K562 (cell line): ENCODE results near the gene PCDHGA7. TPM values are rescaled to one million over a fixed set of nuclear protein-coding genes. Genes with fewer than 3 reads are reported as not detected.

Experiments used
- ATAC-seq: fragments of 200-7000 bp; cut with Tn5 transposase; 3 replicates; pipeline ENCODE4 v1.9.1; 2020; ENCODE audit warnings: moderate library complexity
- BruUV-seq: library from RNA; stranded (reverse); fragments of 400-500 nt; replicated peaks from 2 replicates; lab custom pipeline; 2021; lab: Mats Ljungman, UMichigan
- CTCF ChIA-PET: fragments of 300-600 bp; formaldehyde crosslinking; extraction: SDS; loops from one replicate; lab custom pipeline; 2021; ENCODE audit warnings: low intra/inter-chr PET ratio; lab: Yijun Ruan, JAX
- POLR2A ChIA-PET: fragments of 300-600, 350-650 bp; sonication (Branson Sonifier 250); formaldehyde crosslinking; extraction: SDS; loops from one replicate; lab custom pipeline; 2021; ENCODE audit warnings: antibody characterized with exemption, inconsistent platforms; lab: Yijun Ruan, JAX
- DNase-seq, 4 experiments: peaks; one replicate each; pipeline versions ENCODE4 v3.0.0 to v3.0.0-alpha.2; 2011 to 2018; ENCODE audit warnings: low spot score in 3 of 4, mixed read lengths in 3 of 4; ENCODE audit errors: extremely low read depth in 1 of 4
- FAIRE-seq: peaks from 2 replicates; lab custom pipeline; 2011; peaks lifted over from hg19 to GRCh38; lab: Jason Lieb, UNC
- H2AFZ ChIP-seq: 2 replicates; pipeline ENCODE4 v1.6.0; 2011; ENCODE audit warnings: low read depth, low read length, control low read depth, inconsistent platforms
- H3K27ac ChIP-seq: fragments of 200-600 bp; 3 replicates; pipeline ENCODE4 v1.8.0; 2011; ENCODE audit warnings: low read depth, mild to moderate bottlenecking, control low read depth, inconsistent platforms, low read length, moderate library complexity, mixed read lengths; ENCODE audit errors: extremely low read depth
- H3K27me3 ChIP-seq, 2 experiments: fragments of 300-600 bp in 1 of 2; 2 replicates in 1 of 2; 3 replicates in 1 of 2; pipeline versions ENCODE4 v1.6.0 to v1.8.0; 2011; ENCODE audit warnings: inconsistent platforms in 2 of 2, low read length in 2 of 2, mild to moderate bottlenecking in 1 of 2, mixed read lengths in 1 of 2, moderate library complexity in 1 of 2; ENCODE audit not compliant: control insufficient read depth in 2 of 2, insufficient read depth in 2 of 2
- H3K36me3 ChIP-seq: fragments of 300-600 bp; 3 replicates; pipeline ENCODE4 v1.8.0; 2011; ENCODE audit warnings: mild to moderate bottlenecking, low read length, inconsistent platforms; ENCODE audit not compliant: control insufficient read depth, insufficient read depth
- H3K4me1 ChIP-seq, 2 experiments: fragments of 200-600 bp in 1 of 2; replicated peaks in 1 of 2; 2 replicates in 1 of 2; 3 replicates in 1 of 2; pipeline versions ENCODE4 v1.5.1 to v1.8.0; 2011; ENCODE audit warnings: inconsistent platforms in 2 of 2, low read length in 2 of 2, mild to moderate bottlenecking in 1 of 2, mixed read lengths in 1 of 2, moderate library complexity in 1 of 2; ENCODE audit not compliant: control insufficient read depth in 2 of 2, insufficient read depth in 2 of 2
- H3K4me2 ChIP-seq: 2 replicates; pipeline ENCODE4 v1.6.1; 2011; ENCODE audit warnings: low read length, control low read depth, inconsistent platforms, mixed read lengths; ENCODE audit not compliant: insufficient read depth
- H3K4me3 ChIP-seq: fragments of 200-600 bp; sonication (generic), shearing (Covaris generic); 2 replicates; pipeline ENCODE4 v1.5.1; 2016; ENCODE audit warnings: control low read depth, inconsistent platforms
- H3K79me2 ChIP-seq: fragments of 200-600 bp; 3 replicates; pipeline ENCODE4 v1.8.0; 2011; ENCODE audit warnings: low read length, inconsistent platforms; ENCODE audit not compliant: control insufficient read depth, insufficient read depth
- H3K9ac ChIP-seq, 2 experiments: 2 replicates each; pipeline versions ENCODE4 v1.6.0 to v1.6.1; 2011; ENCODE audit warnings: low read depth in 2 of 2, low read length in 2 of 2, control low read depth in 1 of 2, inconsistent platforms in 1 of 2, mild to moderate bottlenecking in 1 of 2, mixed read lengths in 1 of 2; ENCODE audit not compliant: insufficient read depth in 1 of 2
- H3K9me1 ChIP-seq: one replicate; pipeline ENCODE4 v1.6.0; 2011; ENCODE audit warnings: inconsistent platforms, mild to moderate bottlenecking, low read length, moderate library complexity; ENCODE audit not compliant: control insufficient read depth, insufficient read depth
- H3K9me3 ChIP-seq: replicated peaks from 2 replicates; pipeline ENCODE4 v1.5.1; 2011; ENCODE audit warnings: low read depth, low read length, inconsistent platforms; ENCODE audit not compliant: control insufficient read depth, insufficient read depth
- H4K20me1 ChIP-seq: replicated peaks from 2 replicates; pipeline ENCODE4 v1.6.1; 2011; ENCODE audit warnings: low read length, inconsistent platforms, mixed read lengths; ENCODE audit not compliant: control insufficient read depth, insufficient read depth
- CCNT2 ChIP-seq: IDR thresholded peaks from 2 replicates; pipeline ENCODE4 v1.6.1; 2011; ENCODE audit warnings: borderline replicate concordance, low read depth, mild to moderate bottlenecking, moderate library complexity, mixed read lengths, low read length; ENCODE audit not compliant: insufficient read length; ENCODE audit errors: extremely low read depth
- CHD4 ChIP-seq: fragments of 200-600 bp; sonication (generic); IDR thresholded peaks from 3 replicates; pipeline ENCODE4 v1.6.1; 2012; ENCODE audit warnings: low read depth, mild to moderate bottlenecking, mixed read lengths, low read length, inconsistent platforms; ENCODE audit not compliant: insufficient read depth, insufficient replicate concordance, poor library complexity, severe bottlenecking
- E4F1 ChIP-seq: fragments of 250-450 bp; sonication (Bioruptor Pico); IDR thresholded peaks from 2 replicates; pipeline ENCODE4 v1.5.0; 2021; ENCODE audit warnings: mild to moderate bottlenecking, borderline replicate concordance
- ELF1 ChIP-seq: fragments of 200-800 bp; sonication (Bioruptor generic); IDR thresholded peaks from 2 replicates; pipeline ENCODE4 v1.6.1; 2016; ENCODE audit warnings: missing genetic modification characterization, missing compliant biosample characterization
- ELF4 ChIP-seq: fragments of 450-650 bp; formaldehyde crosslinking; IDR thresholded peaks from 2 replicates; pipeline ENCODE4 v1.4.0; 2022; ENCODE audit warnings: missing genetic modification characterization
- HBP1 ChIP-seq: fragments of 450-650 bp; formaldehyde crosslinking; IDR thresholded peaks from 2 replicates; pipeline ENCODE4 v1.4.0; 2022; ENCODE audit warnings: missing genetic modification characterization
- MBD1 ChIP-seq: fragments of 250-450 bp; sonication (Bioruptor Pico); IDR thresholded peaks from 2 replicates; pipeline ENCODE4 v1.8.0; 2022; ENCODE audit warnings: inconsistent platforms
- NR2F6 ChIP-seq: fragments of 450-650 bp; formaldehyde crosslinking; IDR thresholded peaks from 2 replicates; pipeline ENCODE4 v1.4.0; 2020; ENCODE audit warnings: mild to moderate bottlenecking
- PHF20 ChIP-seq: fragments of 450-650 bp; IDR thresholded peaks from 2 replicates; pipeline ENCODE4 v1.6.1; 2018; ENCODE audit not compliant: partially characterized antibody
- RBBP5 ChIP-seq: fragments of 200-600 bp; sonication (generic); IDR thresholded peaks from 2 replicates; pipeline ENCODE4 v1.6.1; 2012; ENCODE audit warnings: borderline replicate concordance, mild to moderate bottlenecking, low read length, control low read depth, inconsistent platforms; ENCODE audit not compliant: insufficient read depth, poor library complexity, severe bottlenecking
- ZBTB7A ChIP-seq: IDR thresholded peaks from 2 replicates; pipeline ENCODE4 v1.6.1; 2011; ENCODE audit warnings: low read depth, mild to moderate bottlenecking, low read length, moderate library complexity, borderline replicate concordance; ENCODE audit not compliant: control insufficient read depth
- ZNF395 ChIP-seq: fragments of 200-800 bp; sonication (Bioruptor generic); IDR thresholded peaks from 2 replicates; pipeline ENCODE4 v1.6.1; 2017; ENCODE audit warnings: missing genetic modification characterization, missing compliant biosample characterization
- WGBS: fragments of 100-300 bp; shearing (Covaris generic); methylation state at CpG from one replicate; pipeline ENCODE4 v1.1.6; 2016; ENCODE audit warnings: low coverage, mixed read lengths; ENCODE audit not compliant: insufficient coverage; ENCODE audit errors: missing lambda C conversion rate; 5-methylcytosine and 5-hydroxymethylcytosine counted together
- in situ Hi-C: fragments of 300-500 bp; cut with MboI; formaldehyde crosslinking; loops from 4 replicates; pipeline ENCODE4 v1.15.0; 2018; ENCODE audit warnings: inconsistent platforms, mixed read lengths
- intact Hi-C: fragments of 100-400 bp; cut with micrococcal nuclease; formaldehyde crosslinking; loops from 2 replicates; pipeline ENCODE4 v1.14.2; 2022
- polyA plus RNA-seq, 8 experiments: library from polyadenylated mRNA; depleted of rRNA in 4 of 8; stranded (reverse) in 5 of 8; unstranded in 3 of 8; fragments of >200 nt; fragmentation: Nextera tagmentation in 2 of 8; fragmentation: Illumina TruSeq in 1 of 8; extraction: Ambion mirVana in 2 of 8; extraction: Trizol in 1 of 8; gene quantifications; 2 replicates each; pipeline versions ENCODE4 v1.2.1 to v1.2.3, GENCODE V29; 2011 to 2014; ENCODE audit warnings: inconsistent platforms in 1 of 8, missing spikeins in 1 of 8
- total RNA-seq, 7 experiments: library from RNA; depleted of rRNA in 6 of 7; stranded (reverse); fragments of >200 nt in 6 of 7; fragmentation: Illumina TruSeq in 2 of 7; extraction: Trizol in 2 of 7; gene quantifications; 2 replicates each; pipeline versions ENCODE4 v1.2.1 to v1.2.3, GENCODE V29; 2011 to 2021; ENCODE audit warnings: low replicate concordance in 1 of 7

The PCDHGA7 gene
- total and polyA plus RNA-seq, 9 of the 15 experiments (the other 6 are each of a cell fraction or from before 2014, with no cell fraction given), result 0.03 to 0.11 (median 0.06) TPM; not detected in 5

- Histone ChIP-seq H4K20me1 (no peaks in the 10 kb centered on the region), H3K9ac (no peak overlapping the region), H3K27me3 (peaks cover 9 to 28% of the 10 kb centered on the region in 2 experiments; a peak in 4 of 5 replicates), H3K4me1 (peaks cover 0 to 9% of the 10 kb centered on the region in 2 experiments; a peak in 2 of 5 replicates), H3K27ac (no peak overlapping the region), H3K4me2 (peak overlapping the region; percentile 69; the same call in 1 of the 2 replicates), H3K4me3 (no peak overlapping the region), H3K79me2 (no peaks in the 10 kb centered on the region), H3K9me3 (no peaks in the 10 kb centered on the region), H2AFZ (peak overlapping the region; percentile 67; the same call in 1 of the 2 replicates), H3K36me3 (no peaks in the 10 kb centered on the region), H3K9me1 (no peaks in the 10 kb centered on the region)
- FAIRE-seq, result no peak
- BruUV-seq, result no TSS peak
- peak in 2 of 4 experiments; percentile 14 to 19 for DNase-seq
- intact Hi-C loops, result no loop called here
- ATAC-seq, result no peak; the same call in 2 of the 3 replicates
- ChIA-PET POLR2A (interaction anchor here (0.6 kb wide), 1 partner anchor 30 kb away, joined by 3 read pairs; no protein-coding TSS in a partner anchor), CTCF (interaction anchor here (0.9 kb wide), 1 partner anchor 180 kb away, joined by 5 read pairs; no protein-coding TSS in a partner anchor)
- in situ Hi-C loops, result no loop called here
- 3% methylated on average over 20 of the region's 21 CpGs for WGBS
- TF ChIP-seq ELF1 (tag), result no peak
- TF ChIP-seq PHF20, result no peak
- TF ChIP-seq CHD4, result no peak
- TF ChIP-seq CCNT2, result no peak
- TF ChIP-seq NR2F6 (CRISPR knock-in tag), result no peak
- TF ChIP-seq RBBP5, result no peak
- TF ChIP-seq ZBTB7A, result no peak
- no peak for TF ChIP-seq E4F1 (CRISPR knock-in tag)
- TF ChIP-seq ZNF395 (CRISPR knock-in tag), result no peak
- no peak for TF ChIP-seq MBD1 (CRISPR knock-in tag)
- no peak for TF ChIP-seq HBP1 (CRISPR knock-in tag)
- no peak for TF ChIP-seq ELF4 (CRISPR knock-in tag)
These were observed 803 bp downstream of the PCDHGA7 start for GRCh38 chr5:141383345-141383744.
